Transverse colon (tissue), 4 donors: ENCODE results near the gene NR2F6. TPM values are rescaled to one million over a fixed set of nuclear protein-coding genes. Genes with fewer than 3 reads are reported as not detected.

Experiments used
- DNase-seq: peaks from one replicate; pipeline ENCODE4 v3.0.0-alpha.2; 2019
- H3K27ac ChIP-seq, 4 donors: fragments of 200-600 bp; sonication (generic); 2 replicates each; pipeline ENCODE4 v1.5.1; 2016 to 2018; ENCODE audit warnings: inconsistent platforms in 4 of 4
- H3K27me3 ChIP-seq: fragments of 200-600 bp; sonication (generic); 2 replicates; pipeline ENCODE4 v1.5.1; 2017; ENCODE audit warnings: inconsistent platforms
- H3K36me3 ChIP-seq, 4 donors: fragments of 200-600 bp; sonication (generic); 2 replicates each; pipeline ENCODE4 v1.5.1; 2017 to 2019; ENCODE audit warnings: inconsistent platforms in 4 of 4
- H3K4me1 ChIP-seq, 4 donors: fragments of 200-600 bp; sonication (generic); 2 replicates each; pipeline ENCODE4 v1.5.1; 2017 to 2020; ENCODE audit warnings: inconsistent platforms in 4 of 4
- H3K4me3 ChIP-seq, 4 donors: fragments of 200-600 bp; sonication (generic); 1 replicate in 1 of 4; 2 replicates in 3 of 4; pipeline versions ENCODE4 v1.5.1 to v1.6.1; 2017 to 2019; ENCODE audit warnings: inconsistent platforms in 4 of 4
- H3K9me3 ChIP-seq, 2 donors: fragments of 200-600 bp; sonication (generic); 2 replicates each; pipeline ENCODE4 v1.5.1; 2017 to 2019; ENCODE audit warnings: inconsistent platforms in 2 of 2
- EP300 ChIP-seq: sonication (generic); formaldehyde crosslinking; IDR thresholded peaks from one replicate; pipeline ENCODE4 v1.6.1; 2017; ENCODE audit warnings: antibody characterized with exemption, low read depth
- POLR2A ChIP-seq: fragments of 450-650 bp; IDR thresholded peaks from one replicate; pipeline ENCODE4 v1.6.1; 2016; ENCODE audit warnings: antibody characterized with exemption, mild to moderate bottlenecking, moderate library complexity
- POLR2AphosphoS5 ChIP-seq, 3 donors: sonication (generic); formaldehyde crosslinking; IDR thresholded peaks; one replicate each; pipeline ENCODE4 v1.6.1; 2016; ENCODE audit warnings: antibody characterized with exemption in 3 of 3
- WGBS, 2 donors: methylation state at CpG; one replicate each; pipeline ENCODE4 v1.1.5; 2018; ENCODE audit warnings: low coverage in 1 of 2; 5-methylcytosine and 5-hydroxymethylcytosine counted together
- in situ Hi-C, 4 donors: fragments of 200-750 bp; cut with MboI; loops; one replicate each; pipeline versions ENCODE4 v1.15.0 to v1.15.1; 2017; ENCODE audit warnings: low sequenced_read_pairs in 3 of 4, low pct_ligation_motif_present in 1 of 4, low pct_unique_long_range_greater_than_20kb in 1 of 4
- intact Hi-C: fragments of 100-400 bp; cut with DNase I; formaldehyde crosslinking; loops from one replicate; pipeline ENCODE4 v1.15.1; 2023; ENCODE audit warnings: low total_unique reads
- total RNA-seq, 4 donors: library from RNA; depleted of rRNA; stranded (reverse); fragments of >200 nt; gene quantifications; one replicate each; pipeline ENCODE4 v1.1.0, GENCODE V29; 2016
- TF ChIP-seq, protein P1 (sequence below), 5 experiments: fragments of 200-600 bp in 3 of 5; fragments of 450-650 bp in 2 of 5; sonication (generic) in 3 of 5; IDR thresholded peaks; 1 replicate in 2 of 5; 2 replicates in 3 of 5; pipeline ENCODE4 v1.5.1; 2016 to 2017; ENCODE audit warnings: antibody characterized with exemption in 5 of 5, inconsistent platforms in 3 of 5, mild to moderate bottlenecking in 2 of 5, moderate library complexity in 1 of 5

Gene NR2F6
- total RNA-seq, 4 donors from 2014 or later: 156 to 362 (median 206) TPM

DNA sequence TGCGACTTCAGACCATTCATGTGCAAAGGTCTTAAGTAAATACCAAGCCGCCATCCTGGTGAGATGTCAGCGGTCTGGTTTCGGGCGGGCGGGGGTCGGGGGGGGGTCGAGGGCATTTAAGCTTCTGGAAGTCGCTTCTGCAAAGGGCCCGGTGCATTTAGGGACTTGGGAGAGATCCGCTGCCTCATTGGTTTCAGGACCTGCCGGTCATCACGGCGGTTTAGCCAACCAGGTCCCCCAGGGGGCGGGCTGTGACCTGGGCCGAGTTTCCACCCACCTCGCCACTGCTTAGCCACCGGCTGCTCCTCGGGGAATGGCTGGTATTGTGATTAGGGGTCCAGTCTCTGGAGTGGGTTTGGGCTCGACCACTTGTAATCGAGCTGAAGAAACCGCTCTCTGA, 43.8 kb upstream of the NR2F6 start:
- intact Hi-C loops: no loop called here
- Histone ChIP-seq H3K27ac (no peak overlapping the region), H3K9me3 (no peaks in the 10 kb centered on the region), H3K4me3 (no peak overlapping the region), H3K36me3 (no peaks in the 10 kb centered on the region), H3K4me1 (peaks cover 0 to 14% (median 9%) of the 10 kb centered on the region in 4 donors), H3K27me3 (no peaks in the 10 kb centered on the region)
- TF ChIP-seq, protein P1, sequence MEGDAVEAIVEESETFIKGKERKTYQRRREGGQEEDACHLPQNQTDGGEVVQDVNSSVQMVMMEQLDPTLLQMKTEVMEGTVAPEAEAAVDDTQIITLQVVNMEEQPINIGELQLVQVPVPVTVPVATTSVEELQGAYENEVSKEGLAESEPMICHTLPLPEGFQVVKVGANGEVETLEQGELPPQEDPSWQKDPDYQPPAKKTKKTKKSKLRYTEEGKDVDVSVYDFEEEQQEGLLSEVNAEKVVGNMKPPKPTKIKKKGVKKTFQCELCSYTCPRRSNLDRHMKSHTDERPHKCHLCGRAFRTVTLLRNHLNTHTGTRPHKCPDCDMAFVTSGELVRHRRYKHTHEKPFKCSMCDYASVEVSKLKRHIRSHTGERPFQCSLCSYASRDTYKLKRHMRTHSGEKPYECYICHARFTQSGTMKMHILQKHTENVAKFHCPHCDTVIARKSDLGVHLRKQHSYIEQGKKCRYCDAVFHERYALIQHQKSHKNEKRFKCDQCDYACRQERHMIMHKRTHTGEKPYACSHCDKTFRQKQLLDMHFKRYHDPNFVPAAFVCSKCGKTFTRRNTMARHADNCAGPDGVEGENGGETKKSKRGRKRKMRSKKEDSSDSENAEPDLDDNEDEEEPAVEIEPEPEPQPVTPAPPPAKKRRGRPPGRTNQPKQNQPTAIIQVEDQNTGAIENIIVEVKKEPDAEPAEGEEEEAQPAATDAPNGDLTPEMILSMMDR (IDR thresholded peaks at IDR 0.05): peak in 1 of 5 experiments; percentile 9
- TF ChIP-seq EP300 (no peak), POLR2A (no peak)
- WGBS, 2 donors: 19 to 73% methylated on average over 3 to 22 of the region's 22 CpGs
- DNase-seq: peak; percentile 71
- in situ Hi-C loops: loop anchor here (10.0 to 25.0 kb wide), 5 partner anchors 75 to 527 kb away; partner anchors contain the start of gene USE1 (in 1 of the 4)

DNA sequence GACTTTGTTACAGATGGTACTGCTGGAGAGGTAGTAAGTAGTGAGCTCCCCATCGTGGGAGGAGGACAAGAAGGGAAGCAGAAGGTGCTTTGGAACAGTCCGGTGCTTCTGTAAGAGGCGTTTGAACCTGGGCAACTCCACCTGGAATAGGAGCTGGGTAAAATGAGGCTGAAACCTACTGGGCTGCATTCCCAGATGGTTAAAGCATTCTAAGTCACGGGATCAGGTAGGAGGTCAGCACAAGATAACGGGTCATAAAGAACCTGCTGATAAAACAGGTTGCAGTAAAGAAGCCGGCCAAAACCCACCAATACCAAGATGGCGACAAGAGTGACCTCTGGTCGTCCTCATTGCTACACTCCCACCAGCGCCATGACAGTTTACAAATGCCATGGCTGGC, 41.0 kb upstream of the NR2F6 start:
- Histone ChIP-seq H3K4me1 (peaks cover 8 to 16% (median 12%) of the 10 kb centered on the region in 4 donors), H3K4me3 (no peak overlapping the region), H3K9me3 (no peaks in the 10 kb centered on the region), H3K27me3 (peaks cover 8% of the 10 kb centered on the region), H3K36me3 (no peaks in the 10 kb centered on the region), H3K27ac (no peak overlapping the region)
- WGBS, 2 donors: 66% methylated on average over 9 of the region's 9 CpGs; no CpG with 5 or more reads in 1 of the 2 donors
- intact Hi-C loops (no loop called here), in situ Hi-C loops (loop anchor here (10.0 to 25.0 kb wide), 5 partner anchors 72 to 524 kb away; partner anchors contain the start of gene USE1 (in 1 of the 4))
- DNase-seq: no peak
- no peak for TF ChIP-seq POLR2A
- TF ChIP-seq EP300: no peak

DNA sequence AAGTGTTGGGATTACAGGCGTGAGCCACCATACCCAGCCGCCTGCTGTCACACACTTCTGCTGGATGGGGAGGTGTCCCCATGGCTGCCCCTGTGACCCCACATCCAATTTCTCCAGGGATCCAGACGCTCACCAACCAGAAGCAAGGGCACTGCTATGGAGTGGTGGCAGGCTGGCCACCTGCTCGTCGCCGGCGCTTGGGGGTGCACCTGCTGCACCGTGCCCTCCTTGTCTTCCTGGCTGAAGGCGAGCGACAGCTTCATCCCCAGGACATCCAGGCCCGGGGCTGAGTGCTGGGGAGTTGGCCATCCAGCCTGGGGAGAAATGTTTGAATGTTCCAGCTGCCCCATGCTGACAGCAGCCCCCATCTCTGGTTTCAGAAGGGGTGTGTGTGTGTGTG, 40.5 kb upstream of the NR2F6 start:
- Histone ChIP-seq H3K4me3 (no peak overlapping the region), H3K4me1 (peaks cover 12 to 21% (median 17%) of the 10 kb centered on the region in 4 donors), H3K36me3 (no peaks in the 10 kb centered on the region), H3K27ac (no peak overlapping the region), H3K27me3 (peaks cover 13% of the 10 kb centered on the region), H3K9me3 (no peaks in the 10 kb centered on the region)
- intact Hi-C loops (no loop called here), in situ Hi-C loops (loop anchor here (10.0 to 25.0 kb wide), 5 partner anchors 71 to 524 kb away; partner anchors contain the start of gene USE1 (in 1 of the 4))
- DNase-seq: no peak
- TF ChIP-seq POLR2A: no peak
- TF ChIP-seq POLR2AphosphoS5 (IDR thresholded peaks at IDR 0.05): no peak
- no peak for TF ChIP-seq EP300
- TF ChIP-seq, protein P1 (IDR thresholded peaks at IDR 0.05): no peak
- 90% methylated on average over 11 of the region's 11 CpGs; no CpG with 5 or more reads in 1 of the 2 donors for WGBS, 2 donors

DNA sequence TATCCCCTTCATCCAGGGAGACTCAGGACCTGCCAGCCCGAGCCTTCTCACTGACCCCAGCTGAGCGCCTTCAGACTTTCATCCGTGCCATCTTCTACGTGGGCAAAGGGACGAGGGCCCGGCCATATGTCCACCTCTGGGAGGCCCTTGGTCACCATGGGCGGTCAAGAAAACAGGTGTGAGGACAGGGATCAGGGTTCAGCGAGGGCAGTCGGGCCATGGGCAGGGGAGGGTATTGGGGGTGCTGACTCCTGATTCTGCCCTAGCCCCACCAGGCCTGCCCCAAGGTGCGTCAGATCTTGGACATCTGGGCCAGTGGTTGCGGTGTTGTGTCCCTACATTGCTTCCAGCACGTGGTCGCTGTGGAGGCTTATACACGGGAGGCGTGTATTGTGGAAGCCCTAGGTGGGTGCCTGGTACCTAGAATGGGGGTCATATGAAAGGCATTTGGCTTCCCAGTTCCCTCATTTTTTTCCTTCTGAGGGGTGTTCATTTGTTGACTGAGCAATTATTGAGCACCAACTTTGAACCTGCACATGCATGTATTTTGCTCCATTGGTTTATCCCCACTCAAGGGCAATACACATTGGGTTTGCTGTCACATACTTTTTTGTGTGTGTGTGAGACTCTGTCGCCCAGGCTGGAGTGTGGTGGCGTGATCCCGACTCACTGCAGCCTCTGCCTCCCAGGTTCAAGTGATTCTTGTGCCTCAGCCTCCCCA, 39.9 kb upstream of the NR2F6 start:
- DNase-seq: no peak
- no peak overlapping the region for H3K4me3 ChIP-seq
- in situ Hi-C loops (loop anchor here (10.0 to 25.0 kb wide), 5 partner anchors 71 to 523 kb away; partner anchors contain the start of gene USE1 (in 1 of the 4)), intact Hi-C loops (no loop called here)
- no peak overlapping the region for H3K27ac ChIP-seq
- H3K36me3 ChIP-seq: no peaks in the 10 kb centered on the region
- no peak for TF ChIP-seq POLR2A
- TF ChIP-seq, protein P1 (IDR thresholded peaks at IDR 0.05): no peak
- TF ChIP-seq EP300: no peak
- TF ChIP-seq POLR2AphosphoS5 (IDR thresholded peaks at IDR 0.05): no peak
- no peaks in the 10 kb centered on the region for H3K9me3 ChIP-seq
- H3K27me3 ChIP-seq: peaks cover 14% of the 10 kb centered on the region
- peaks cover 12 to 22% (median 19%) of the 10 kb centered on the region in 4 donors for H3K4me1 ChIP-seq
- WGBS, 2 donors: 91 to 100% methylated on average over 3 to 18 of the region's 18 CpGs
